ENCODE measurements around the gene ATG14.

Gene ATG14

GRCh38 chr14:55416866-55417265, 5.2 kb upstream of the ATG14 start:
- POLR2A ChIA-PET (ENCODE audit: low non-redundant PET) = no interaction called here
- no peak overlapping the region for H3K27ac ChIP-seq
- DNase-seq (ENCODE audit: low spot score) = no peak
- CTCF ChIA-PET = no interaction called here
- peak; percentile 19; the same call in 1 of the 2 replicates for TF ChIP-seq CTCF (conservative IDR thresholded peaks at IDR 0.05; ENCODE audit: low read depth)

- TF ChIP-seq CTCF (conservative IDR thresholded peaks at IDR 0.05; ENCODE audit: low read depth) = no peak
- no peak overlapping the region for H3K27ac ChIP-seq
- no peak for DNase-seq (ENCODE audit: low spot score)
- ChIA-PET POLR2A (ENCODE audit: low non-redundant PET) (no interaction called here), CTCF (interaction anchor here (0.6 kb wide), 1 partner anchor 254 kb away, joined by 3 read pairs; no protein-coding TSS in a partner anchor)
Observed at GRCh38 chr14:55414551-55414950, 2.9 kb upstream of the ATG14 start.

- DNase-seq (ENCODE audit: low spot score) = peak; percentile 71
- ChIA-PET CTCF (no interaction called here), POLR2A (ENCODE audit: low non-redundant PET) (no interaction called here)
- no peak overlapping the region for H3K27ac ChIP-seq
- no peak for TF ChIP-seq CTCF (conservative IDR thresholded peaks at IDR 0.05; ENCODE audit: low read depth)
Observed at GRCh38 chr14:55412676-55413075, 1.0 kb upstream of the ATG14 start.

- ChIA-PET CTCF (interaction anchor here (0.6 kb wide), 1 partner anchor 143 kb away, joined by 3 read pairs; no protein-coding TSS in a partner anchor), POLR2A (ENCODE audit: low non-redundant PET) (no interaction called here)
- DNase-seq (ENCODE audit: low spot score) = no peak
- peak overlapping the region; percentile 65 for H3K27ac ChIP-seq
- TF ChIP-seq CTCF (conservative IDR thresholded peaks at IDR 0.05; ENCODE audit: low read depth) = no peak
Observed at GRCh38 chr14:55410876-55411275, 754 bp downstream of the ATG14 start.

- ChIA-PET POLR2A (ENCODE audit: low non-redundant PET) (interaction anchor here (0.6 kb wide), 1 partner anchor 24 kb away, joined by 5 read pairs; no protein-coding TSS in a partner anchor), CTCF (interaction anchor here (0.6 kb wide), 1 partner anchor 63 kb away, joined by 9 read pairs; no protein-coding TSS in a partner anchor)
- no peak overlapping the region for H3K27ac ChIP-seq
- DNase-seq (ENCODE audit: low spot score) = no peak
- TF ChIP-seq CTCF (conservative IDR thresholded peaks at IDR 0.05; ENCODE audit: low read depth) = no peak
Observed at GRCh38 chr14:55404173-55404854, 7.3 kb downstream of the ATG14 start.

GRCh38 chr14:55401751-55402150, 9.9 kb downstream of the ATG14 start:
- TF ChIP-seq CTCF (conservative IDR thresholded peaks at IDR 0.05; ENCODE audit: low read depth) = no peak
- ChIA-PET POLR2A (ENCODE audit: low non-redundant PET) (no interaction called here), CTCF (interaction anchor here (0.6 kb wide), 1 partner anchor 29 kb away, joined by 3 read pairs; no protein-coding TSS in a partner anchor)
- DNase-seq (ENCODE audit: low spot score) = no peak
- H3K27ac ChIP-seq = no peak overlapping the region

All from RWPE1 (cell line).